Measurements from ENCODE around the gene OSBP.

DNA sequence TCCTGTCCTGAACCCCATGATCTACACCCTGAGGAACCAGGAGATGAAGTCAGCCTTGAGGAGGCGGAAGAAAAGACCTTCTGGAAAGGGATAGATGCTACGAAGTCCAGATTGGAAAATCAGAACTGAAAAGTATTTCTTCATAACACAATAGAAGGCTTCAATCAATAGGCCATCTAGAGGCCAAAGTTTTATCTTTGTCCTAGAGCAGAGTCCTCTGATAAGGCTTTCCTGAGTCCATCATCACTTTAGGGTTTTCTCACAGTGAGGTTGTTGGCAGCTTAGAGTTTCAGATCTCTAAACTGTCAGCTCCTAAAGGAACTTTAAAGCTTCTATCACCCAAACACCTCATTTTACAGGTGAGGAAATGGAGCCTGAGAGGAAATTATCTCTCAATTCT is 83.0 kb downstream of the OSBP start:
- no peak for TF ChIP-seq CTCF (conservative IDR thresholded peaks at IDR 0.05; ENCODE audit: low read depth, low read length)
- TF ChIP-seq EZH2 (IDR thresholded peaks at IDR 0.05; ENCODE audit: low read length, unreplicated experiment), result no peak
- TF ChIP-seq EZH2phosphoT487 (IDR thresholded peaks at IDR 0.05; ENCODE audit: borderline replicate concordance, low read length), result no peak
